HT-29 (cell line): Measurements from ENCODE around the gene CFAP221. TPM values are rescaled to one million over a fixed set of nuclear protein-coding genes. Genes with fewer than 3 reads are reported as not detected.

Experiments
- DNase-seq: peaks from one replicate; pipeline ENCODE4 v3.0.0-alpha.2; 2015; ENCODE audit warnings: low spot score
- total RNA-seq: library from RNA; depleted of rRNA; stranded (reverse); fragments of >200 nt; shearing (Covaris generic); gene quantifications from 2 replicates; pipeline ENCODE4 v1.2.3, GENCODE V29; 2014

The CFAP221 gene
- total RNA-seq, 1 experiment from 2014 or later: not detected

DNA sequence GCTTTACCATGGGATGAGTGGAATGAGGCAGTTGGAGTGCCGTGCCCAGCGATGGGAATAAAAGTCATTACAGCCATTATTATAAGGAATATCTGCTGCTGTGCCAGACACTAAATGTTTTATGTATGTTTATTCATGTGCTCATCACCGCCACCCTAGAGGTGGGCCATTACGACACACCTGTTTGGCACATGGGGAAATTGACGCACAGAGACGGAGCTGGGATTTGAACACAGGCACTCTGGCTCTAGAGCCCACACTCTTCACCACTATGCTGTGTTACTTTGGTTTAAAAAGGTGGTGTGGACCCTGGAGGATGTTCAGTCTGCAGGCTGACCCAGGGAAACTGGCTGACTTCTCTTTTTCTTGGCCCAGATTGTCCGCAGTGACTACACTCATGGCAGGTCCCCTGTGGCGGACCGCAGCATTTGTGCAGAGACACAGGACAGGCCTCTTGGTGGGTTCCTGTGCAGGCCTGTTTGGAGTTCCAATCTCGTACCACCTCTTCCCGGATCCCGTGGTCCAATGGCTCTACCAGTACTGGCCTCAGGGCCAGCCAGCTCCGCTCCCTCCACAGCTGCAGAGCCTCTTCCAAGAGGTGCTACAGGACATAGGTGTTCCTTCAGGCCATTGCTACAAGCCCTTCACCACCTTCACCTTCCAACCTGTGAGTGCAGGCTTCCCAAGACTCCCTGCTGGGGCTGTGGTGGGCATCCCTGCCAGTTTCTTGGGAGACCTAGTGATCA is 136.4 kb downstream of the CFAP221 start:
- DNase-seq: no peak

DNA sequence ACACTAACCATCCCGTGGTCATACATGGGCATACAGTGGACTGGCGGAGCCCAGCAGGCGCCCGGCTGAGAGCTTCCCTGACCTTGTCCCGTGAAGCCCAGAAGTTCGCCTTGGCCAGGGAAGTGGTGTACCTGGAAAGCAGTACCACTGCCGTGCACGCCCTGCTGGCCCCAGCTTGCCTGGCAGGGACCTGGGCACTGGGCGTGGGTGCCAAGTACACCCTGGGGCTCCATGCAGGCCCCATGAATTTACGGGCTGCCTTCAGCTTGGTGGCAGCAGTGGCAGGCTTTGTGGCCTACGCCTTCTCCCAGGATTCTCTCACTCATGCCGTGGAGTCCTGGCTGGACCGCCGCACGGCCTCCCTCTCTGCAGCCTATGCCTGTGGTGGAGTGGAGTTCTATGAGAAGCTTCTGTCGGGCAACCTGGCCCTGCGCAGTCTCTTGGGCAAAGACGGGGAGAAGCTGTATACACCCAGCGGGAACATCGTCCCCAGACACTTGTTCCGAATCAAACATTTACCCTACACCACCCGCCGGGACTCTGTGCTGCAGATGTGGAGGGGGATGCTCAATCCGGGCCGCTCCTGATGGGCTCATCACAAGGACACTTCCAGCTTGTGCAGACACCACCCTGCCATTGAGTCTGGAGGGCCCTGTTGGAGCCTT is 137.1 kb downstream of the CFAP221 start:
- DNase-seq: no peak

- no peak for DNase-seq
These were observed 137.6 kb downstream of the CFAP221 start for GRCh38 chr2:119681868-119682220.

- DNase-seq: no peak
These were observed 138.3 kb downstream of the CFAP221 start for GRCh38 chr2:119682578-119682977.

GRCh38 chr2:119683074-119683712 is 138.9 kb downstream of the CFAP221 start:
- no peak for DNase-seq

DNA sequence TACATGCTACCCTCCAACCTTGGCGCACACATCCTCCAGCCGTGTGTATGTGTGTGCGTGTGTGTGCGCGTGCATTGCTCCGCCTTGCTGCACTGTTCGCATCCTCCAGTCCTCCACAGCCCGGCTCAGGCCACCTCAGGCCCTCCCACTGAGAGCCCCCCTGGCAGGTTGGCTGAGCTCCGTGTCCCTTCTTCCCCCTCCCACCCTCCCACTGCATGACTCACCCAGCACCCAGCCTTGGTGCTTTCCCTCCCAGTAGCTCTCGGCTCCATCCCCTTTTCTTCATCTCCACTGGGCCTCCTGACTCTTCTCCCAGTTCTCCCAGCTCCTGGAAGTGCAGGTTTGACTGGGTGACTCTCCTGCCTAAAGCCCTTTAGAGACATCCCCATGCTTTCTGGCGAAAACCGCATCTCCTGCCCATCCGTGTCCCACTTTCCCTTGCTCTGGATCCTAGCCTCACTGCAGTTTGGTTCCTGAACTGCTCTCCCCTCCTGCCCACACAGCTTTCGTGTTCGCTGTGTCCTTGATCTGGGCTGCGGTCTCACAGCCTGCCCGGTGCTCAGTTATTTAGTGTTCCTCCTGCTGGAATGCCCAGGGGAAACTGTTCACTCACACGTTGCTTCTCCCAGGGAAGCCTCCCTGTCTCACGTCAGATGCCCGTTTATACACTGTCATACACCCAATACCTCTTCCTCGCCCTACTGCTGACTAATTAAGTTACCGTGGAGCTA is 139.6 kb downstream of the CFAP221 start:
- DNase-seq: no peak

DNA sequence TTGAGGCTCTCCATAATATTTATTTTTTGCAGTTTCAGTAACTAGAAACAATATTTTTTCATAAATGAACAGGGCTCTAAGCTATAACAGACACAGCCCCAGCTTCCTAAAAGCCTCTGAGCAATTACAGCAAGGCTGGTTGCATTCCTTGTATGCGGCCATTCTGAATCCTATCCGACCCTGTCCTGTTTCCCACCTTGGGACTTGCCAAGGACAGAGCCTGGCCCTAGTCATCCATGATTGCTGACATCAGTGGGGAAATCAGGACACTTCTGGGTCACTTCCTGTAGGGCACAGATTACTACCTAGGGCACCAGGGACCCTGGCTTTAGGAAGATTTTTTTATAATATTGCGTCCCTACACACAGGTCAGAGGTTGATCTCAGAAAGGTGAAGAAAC is 140.3 kb downstream of the CFAP221 start:
- DNase-seq: no peak

GRCh38 chr2:119688616-119689015 is 144.4 kb downstream of the CFAP221 start:
- no peak for DNase-seq

DNA sequence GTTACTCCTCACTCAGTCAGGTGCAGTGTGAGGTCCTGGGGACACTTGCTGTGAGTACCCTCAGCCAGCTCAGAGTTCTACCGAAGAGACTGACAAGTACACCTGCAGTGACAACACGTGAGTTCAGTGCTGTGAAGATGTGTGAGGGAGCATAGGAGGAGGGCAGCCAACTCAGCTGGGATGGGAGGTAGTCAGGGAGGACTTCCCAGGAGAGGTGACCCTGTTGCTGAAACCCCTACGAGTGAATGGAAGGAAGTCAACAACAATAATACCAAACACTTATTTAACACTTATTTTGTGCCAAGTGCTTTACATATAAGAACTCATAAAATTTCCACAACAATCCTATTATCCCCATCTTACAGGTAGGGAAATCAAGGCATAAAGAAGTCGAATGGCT is 145.0 kb downstream of the CFAP221 start:
- no peak for DNase-seq

DNA sequence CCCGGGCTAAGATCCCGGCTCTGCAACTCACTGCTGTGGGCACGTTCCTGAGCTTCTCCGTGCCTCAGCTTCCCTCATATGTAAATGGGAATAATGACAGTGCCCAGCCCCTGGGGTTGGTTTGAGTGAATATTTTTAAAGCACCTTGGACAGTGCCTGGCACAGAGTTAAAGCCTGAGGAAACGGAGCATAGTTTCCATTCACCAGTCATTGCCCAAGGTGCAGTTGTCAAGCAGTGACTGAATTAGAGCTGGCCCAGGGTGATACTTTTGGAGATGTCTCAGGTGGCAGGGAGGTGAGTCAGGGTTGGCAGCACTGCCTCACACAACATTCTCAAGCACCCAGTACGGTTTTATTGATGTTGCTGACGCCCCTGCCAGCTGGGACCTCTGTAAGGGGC is 146.9 kb downstream of the CFAP221 start:
- no peak for DNase-seq

- no peak for DNase-seq
These were observed 147.5 kb downstream of the CFAP221 start for GRCh38 chr2:119691651-119692245.

DNA sequence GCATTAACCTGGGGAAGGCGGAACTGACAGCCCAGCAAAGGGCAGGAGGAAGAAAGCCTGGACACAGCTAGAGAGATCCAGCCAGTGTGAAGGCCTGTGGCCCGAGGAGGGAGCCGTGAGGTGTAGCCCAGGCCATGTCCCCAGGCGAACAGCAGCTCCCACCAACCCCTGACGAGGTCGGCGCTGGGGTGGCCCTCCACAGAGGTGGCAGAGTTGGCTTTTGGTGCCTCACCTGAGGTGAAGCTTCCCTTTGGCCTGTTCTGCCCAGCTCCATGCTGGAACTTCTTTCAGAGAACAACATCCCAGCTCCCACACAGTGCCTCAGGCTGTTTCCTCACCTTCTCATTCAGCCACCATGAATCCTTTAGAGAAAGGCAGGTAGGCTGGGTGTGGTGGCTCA is 148.1 kb downstream of the CFAP221 start:
- DNase-seq: no peak

DNA sequence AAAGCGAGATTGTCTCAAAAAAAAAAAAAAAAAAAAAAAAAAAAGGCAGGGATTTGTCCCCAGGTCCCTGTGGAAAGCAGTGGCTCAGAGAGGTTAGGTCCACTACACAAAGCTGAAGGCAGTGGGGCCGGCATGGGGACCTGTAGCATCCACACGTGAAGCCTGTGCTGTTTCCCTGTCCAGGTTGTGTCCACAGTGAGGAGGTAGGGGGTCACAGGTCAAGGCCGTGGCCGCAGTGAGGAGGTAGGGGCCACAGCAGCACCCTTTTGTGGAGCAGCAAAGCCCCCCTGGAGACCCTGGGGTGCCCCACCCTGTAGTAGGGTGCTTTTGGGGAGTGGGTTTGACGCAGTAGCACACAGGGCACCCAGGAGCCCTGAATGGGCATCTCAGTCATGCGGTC is 148.7 kb downstream of the CFAP221 start:
- no peak for DNase-seq

GRCh38 chr2:119693567-119693966 is 149.3 kb downstream of the CFAP221 start:
- no peak for DNase-seq

GRCh38 chr2:119693967-119694366 is 149.7 kb downstream of the CFAP221 start:
- DNase-seq: no peak

GRCh38 chr2:119694470-119694844 is 150.2 kb downstream of the CFAP221 start:
- DNase-seq: no peak

DNA sequence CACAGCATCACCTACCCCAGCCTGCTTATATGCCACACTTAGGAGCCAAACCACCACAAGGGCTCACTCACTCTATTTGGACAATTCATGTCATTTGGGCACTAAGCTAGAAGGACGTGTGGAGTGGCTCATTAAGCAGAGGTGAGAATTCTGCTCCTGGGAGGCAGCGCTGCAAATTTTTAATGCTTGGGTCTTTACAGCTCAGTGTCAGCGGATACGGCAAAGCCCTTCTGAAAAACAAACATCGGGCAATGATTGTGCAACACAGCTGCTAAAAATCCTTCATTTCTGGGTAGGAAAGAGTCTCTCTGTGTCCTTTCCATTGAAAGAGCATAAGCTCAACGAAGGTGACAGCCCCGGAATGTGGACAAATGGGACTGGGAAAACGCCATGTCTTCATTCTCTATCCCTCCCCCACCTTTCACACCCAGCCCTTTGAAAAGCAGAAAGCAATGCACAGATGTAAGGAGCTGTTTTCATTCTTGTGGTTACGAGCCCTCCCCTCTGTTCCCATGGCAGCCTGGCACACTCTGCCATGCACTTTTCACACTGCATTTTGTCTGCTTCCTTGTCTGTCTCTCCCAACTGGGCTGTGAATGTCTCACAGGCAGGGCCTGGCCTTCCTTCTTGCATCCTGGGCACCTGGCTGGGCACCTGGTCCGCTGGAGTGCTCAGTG is 150.7 kb downstream of the CFAP221 start:
- peak; percentile 83 for DNase-seq

- no peak for DNase-seq
These were observed 151.8 kb downstream of the CFAP221 start for GRCh38 chr2:119696005-119696404.

- DNase-seq: no peak
These were observed 152.3 kb downstream of the CFAP221 start for GRCh38 chr2:119696494-119697030.

DNA sequence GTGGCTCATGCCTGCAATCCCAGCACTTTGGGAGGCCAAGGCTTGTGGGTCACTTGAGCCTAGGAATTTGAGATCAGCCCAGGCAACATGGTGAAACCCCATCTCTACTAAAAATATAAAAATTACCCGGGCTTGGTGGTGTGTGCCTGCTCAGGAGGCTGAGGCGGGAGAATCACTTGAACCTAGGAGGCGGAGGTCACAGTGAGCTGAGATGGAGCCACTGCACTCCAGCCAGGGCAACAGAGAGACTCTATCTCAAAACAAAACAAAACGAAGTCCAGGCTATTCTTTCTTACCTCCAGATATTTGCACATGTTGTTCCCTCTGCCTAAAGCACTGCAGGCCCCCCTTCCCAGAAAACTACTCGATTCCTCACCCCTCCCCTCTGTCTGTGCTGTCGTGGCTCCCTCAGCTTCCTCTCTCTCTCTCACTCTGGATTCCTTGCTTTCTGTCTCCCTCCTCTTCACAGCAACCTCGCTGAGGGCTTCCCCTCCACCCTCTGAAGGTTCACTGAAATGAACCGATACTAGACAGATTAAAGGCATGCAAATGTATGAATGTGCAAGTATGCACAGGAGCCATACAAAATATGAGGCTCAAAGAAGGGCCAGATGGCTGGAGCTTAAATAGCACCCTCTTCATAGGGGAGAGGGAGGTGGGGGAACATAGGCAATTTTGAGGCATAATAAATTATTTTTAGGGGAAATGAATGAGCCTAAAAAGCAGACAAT is 153.2 kb downstream of the CFAP221 start:
- DNase-seq: no peak
